ENCODE measurements around the gene DCAF17. TPM values are rescaled to one million over a fixed set of nuclear protein-coding genes. Genes with fewer than 3 reads are reported as not detected.

The DCAF17 gene
- total RNA-seq, 2 experiments from 2014 or later, result 21.1 to 21.3 TPM

DNA sequence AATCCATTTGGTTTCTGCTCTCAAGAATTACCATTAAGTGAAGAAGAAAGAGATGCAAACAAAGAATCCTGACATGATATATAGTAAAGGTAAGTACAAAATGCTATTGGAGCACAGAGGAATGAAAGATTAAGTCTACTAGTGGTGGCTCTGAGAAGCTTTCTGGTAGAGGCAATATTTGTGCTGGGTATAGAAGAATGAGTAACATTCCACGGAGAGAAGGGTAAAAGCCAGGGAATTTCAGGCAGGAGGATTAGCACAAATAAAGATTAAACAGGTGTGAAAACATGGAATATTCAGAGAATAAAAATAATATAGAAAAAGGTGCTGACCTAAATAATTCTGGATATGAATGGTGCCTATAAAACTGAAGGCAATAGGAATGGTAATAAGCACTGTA, 32.1 kb upstream of the DCAF17 start:
- no peak for DNase-seq
- no peak overlapping the region for H3K4me3 Mint-ChIP-seq
- intact Hi-C loops (cut with micrococcal nuclease), result no loop called here
- H3K9me3 Mint-ChIP-seq, result peaks cover 7% of the 10 kb centered on the region
- H3K4me1 Mint-ChIP-seq (ENCODE audit: low read depth), result peaks cover 31% of the 10 kb centered on the region
- no peaks in the 10 kb centered on the region for H3K27me3 Mint-ChIP-seq (ENCODE audit: low read depth)
- H3K36me3 Mint-ChIP-seq (ENCODE audit: low read depth), result peaks cover 23% of the 10 kb centered on the region
- no peak overlapping the region for H3K27ac Mint-ChIP-seq
- CTCF ChIA-PET, result interaction anchor here (0.5 kb wide), 1 partner anchor 31 kb away, joined by 3 read pairs; no protein-coding TSS in a partner anchor

DNA sequence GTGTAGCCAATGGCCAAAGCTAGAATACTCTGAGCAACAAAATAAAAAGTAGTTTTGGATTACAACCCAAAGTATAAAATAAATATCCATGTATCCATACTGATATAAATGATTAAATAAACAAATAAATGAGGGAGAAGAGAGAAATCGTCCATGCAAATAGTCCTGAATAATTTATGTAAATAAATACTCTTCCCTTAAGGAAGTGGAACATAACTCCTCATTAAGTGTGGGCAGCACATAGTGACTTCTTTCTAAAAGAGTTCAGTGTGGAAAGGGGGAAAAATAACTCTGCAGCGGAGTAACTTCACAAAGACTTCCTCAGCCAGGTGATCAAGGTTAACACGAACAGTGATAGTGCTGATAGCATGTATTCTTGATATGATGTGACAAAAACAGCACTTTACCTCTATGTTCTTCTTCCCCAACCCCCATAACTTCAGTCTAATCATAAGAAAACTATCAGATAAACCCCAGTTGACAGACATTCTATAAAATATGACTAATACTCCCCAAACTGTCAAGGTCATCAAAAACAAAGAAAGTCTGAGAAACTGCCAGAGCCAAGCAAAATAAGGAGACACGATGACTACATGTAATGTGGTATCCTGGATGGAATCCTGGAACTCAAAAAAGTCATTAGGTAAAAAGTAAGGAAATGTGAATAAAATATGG, 31.0 kb upstream of the DCAF17 start:
- intact Hi-C loops (cut with micrococcal nuclease), result no loop called here
- no peak overlapping the region for H3K27ac Mint-ChIP-seq
- no peak overlapping the region for H3K4me3 Mint-ChIP-seq
- H3K27me3 Mint-ChIP-seq (ENCODE audit: low read depth), result no peaks in the 10 kb centered on the region
- CTCF ChIA-PET, result no interaction called here
- H3K36me3 Mint-ChIP-seq (ENCODE audit: low read depth), result peaks cover 20% of the 10 kb centered on the region
- H3K4me1 Mint-ChIP-seq (ENCODE audit: low read depth), result peaks cover 31% of the 10 kb centered on the region
- peaks cover 6% of the 10 kb centered on the region for H3K9me3 Mint-ChIP-seq
- no peak for DNase-seq

DNA sequence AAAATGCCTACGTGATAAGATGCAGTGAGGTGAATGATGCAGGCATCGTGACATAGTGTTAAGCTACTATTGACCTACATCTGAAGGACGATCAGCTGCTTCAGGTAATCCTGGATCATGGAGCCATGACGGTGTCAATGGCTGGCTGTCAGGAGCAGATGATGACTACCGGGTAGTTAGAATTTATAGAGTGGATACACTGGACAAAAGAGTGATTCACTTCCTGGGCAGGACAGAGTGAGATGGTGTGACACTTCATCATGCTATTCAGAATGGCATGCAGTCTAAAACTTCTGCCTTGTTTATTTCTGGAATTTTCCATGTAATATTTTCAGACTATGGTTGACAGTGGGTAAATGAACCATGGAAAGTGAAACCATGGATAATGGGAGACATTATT, 29.8 kb upstream of the DCAF17 start:
- Mint-ChIP-seq H3K36me3 (ENCODE audit: low read depth) (peaks cover 20% of the 10 kb centered on the region), H3K4me3 (no peak overlapping the region), H3K27me3 (ENCODE audit: low read depth) (no peaks in the 10 kb centered on the region), H3K9me3 (peaks cover 6% of the 10 kb centered on the region), H3K27ac (no peak overlapping the region), H3K4me1 (ENCODE audit: low read depth) (peaks cover 24% of the 10 kb centered on the region)
- intact Hi-C loops (cut with micrococcal nuclease), result no loop called here
- CTCF ChIA-PET, result no interaction called here
- DNase-seq, result no peak

DNA sequence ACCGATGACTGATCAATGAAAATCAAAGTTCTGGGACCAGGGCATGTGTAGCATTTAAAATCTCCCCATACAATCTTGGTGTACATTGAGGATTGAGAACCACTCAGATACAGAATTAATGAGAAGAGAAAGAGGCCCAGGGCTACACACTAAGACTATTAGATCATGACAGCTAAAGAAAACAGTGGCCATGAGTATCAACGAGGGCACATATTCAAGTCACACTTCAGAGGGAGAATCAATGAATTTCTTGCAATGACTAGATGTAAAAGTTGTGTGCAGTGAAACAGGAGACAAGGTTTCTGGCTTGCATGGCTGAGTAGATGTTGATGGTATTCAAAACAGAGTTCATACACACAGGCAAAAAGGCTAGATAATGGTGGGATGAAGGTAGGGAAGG, 29.3 kb upstream of the DCAF17 start:
- CTCF ChIA-PET, result no interaction called here
- Mint-ChIP-seq H3K4me1 (ENCODE audit: low read depth) (peaks cover 29% of the 10 kb centered on the region), H3K36me3 (ENCODE audit: low read depth) (peaks cover 20% of the 10 kb centered on the region), H3K9me3 (peaks cover 6% of the 10 kb centered on the region), H3K4me3 (no peak overlapping the region), H3K27me3 (ENCODE audit: low read depth) (no peaks in the 10 kb centered on the region), H3K27ac (no peak overlapping the region)
- intact Hi-C loops (cut with micrococcal nuclease), result no loop called here
- no peak for DNase-seq

DNA sequence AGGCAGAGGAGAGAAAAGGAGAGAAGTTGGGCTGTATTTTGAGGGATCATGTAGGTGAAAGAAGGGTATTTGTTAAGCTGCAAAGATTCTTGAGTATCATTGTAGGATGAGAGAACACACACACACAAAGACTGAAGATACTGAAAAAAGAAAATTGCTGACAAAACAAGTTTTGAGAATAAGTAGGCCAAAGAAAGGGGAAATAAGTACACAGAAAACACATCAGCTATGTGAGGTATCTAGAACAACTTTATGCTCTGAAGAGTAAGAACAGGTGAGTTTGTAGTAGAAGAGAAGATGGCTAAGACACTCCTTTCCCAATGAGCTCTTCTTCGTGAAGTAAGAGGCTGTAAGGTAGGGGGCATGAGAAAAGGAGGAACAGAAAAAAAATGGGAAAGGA, 28.5 kb upstream of the DCAF17 start:
- no peak overlapping the region for H3K4me3 Mint-ChIP-seq
- H3K4me1 Mint-ChIP-seq (ENCODE audit: low read depth), result peaks cover 29% of the 10 kb centered on the region
- intact Hi-C loops (cut with micrococcal nuclease), result no loop called here
- no peaks in the 10 kb centered on the region for H3K27me3 Mint-ChIP-seq (ENCODE audit: low read depth)
- CTCF ChIA-PET, result interaction anchor here (0.5 to 0.7 kb wide), 4 partner anchors 11 to 226 kb away, joined by 3 to 6 read pairs (median 4); no protein-coding TSS in a partner anchor
- DNase-seq, result no peak
- peaks cover 6% of the 10 kb centered on the region for H3K9me3 Mint-ChIP-seq
- H3K27ac Mint-ChIP-seq, result no peak overlapping the region
- H3K36me3 Mint-ChIP-seq (ENCODE audit: low read depth), result peaks cover 20% of the 10 kb centered on the region

DNA sequence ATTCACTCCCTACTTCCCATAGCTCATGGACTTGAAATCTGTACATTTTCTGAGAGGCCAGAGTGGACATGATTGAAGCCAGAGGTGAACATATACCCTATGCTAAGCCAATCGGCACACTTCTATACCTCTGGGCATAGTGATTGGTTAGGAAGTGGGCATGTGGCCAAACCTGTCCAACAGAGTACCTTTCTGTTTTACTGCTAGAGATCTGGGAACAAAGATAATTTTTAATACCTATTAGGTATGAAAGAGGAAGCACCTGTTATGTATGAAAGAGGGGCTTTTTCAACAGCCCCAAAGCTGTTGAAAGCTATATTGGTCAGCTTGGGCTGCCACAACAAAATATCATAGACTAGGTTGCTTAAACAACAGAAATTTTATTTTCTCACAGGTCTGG, 28.0 kb upstream of the DCAF17 start:
- Mint-ChIP-seq H3K4me1 (ENCODE audit: low read depth) (peaks cover 29% of the 10 kb centered on the region), H3K27me3 (ENCODE audit: low read depth) (no peaks in the 10 kb centered on the region), H3K4me3 (no peak overlapping the region), H3K27ac (no peak overlapping the region), H3K9me3 (peaks cover 6% of the 10 kb centered on the region), H3K36me3 (ENCODE audit: low read depth) (peaks cover 20% of the 10 kb centered on the region)
- intact Hi-C loops (cut with micrococcal nuclease), result no loop called here
- CTCF ChIA-PET, result interaction anchor here (0.5 to 0.7 kb wide), 2 partner anchors 10 to 83 kb away, joined by 3 to 6 read pairs; no protein-coding TSS in a partner anchor
- DNase-seq, result no peak

DNA sequence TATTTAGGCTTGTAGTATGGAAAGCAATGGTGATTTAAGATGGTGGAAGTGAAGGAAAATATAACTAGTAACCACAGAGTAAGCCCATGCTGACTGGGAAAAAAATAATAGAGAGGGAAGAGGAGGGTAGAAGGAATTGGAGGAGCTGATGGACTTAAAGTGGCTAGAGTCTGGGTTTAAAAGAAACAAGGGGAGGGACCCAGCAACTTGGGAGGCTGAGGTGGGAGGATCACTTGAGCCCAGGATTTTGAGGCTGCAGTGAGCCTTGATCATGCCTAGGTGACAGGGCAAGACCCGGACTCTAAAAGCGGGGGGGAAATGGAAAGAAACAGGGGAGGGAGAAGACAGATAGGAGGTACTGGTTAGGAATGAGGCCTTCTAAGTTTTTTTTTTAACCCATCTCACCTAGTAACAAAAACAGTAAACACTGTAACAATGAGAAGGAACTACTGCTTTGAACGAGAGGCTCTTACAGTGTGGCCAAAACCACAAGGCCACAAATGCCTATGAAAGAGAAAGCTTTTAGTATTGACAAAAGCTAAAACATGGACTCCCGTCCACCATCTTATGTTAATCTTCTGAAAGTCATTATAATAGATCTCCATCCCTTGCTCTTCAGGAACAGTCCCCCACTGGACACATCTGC, 26.9 kb upstream of the DCAF17 start:
- H3K4me1 Mint-ChIP-seq (ENCODE audit: low read depth), result peaks cover 33% of the 10 kb centered on the region
- H3K4me3 Mint-ChIP-seq, result no peak overlapping the region
- no peaks in the 10 kb centered on the region for H3K27me3 Mint-ChIP-seq (ENCODE audit: low read depth)
- intact Hi-C loops (cut with micrococcal nuclease), result no loop called here
- H3K9me3 Mint-ChIP-seq, result peaks cover 1% of the 10 kb centered on the region
- DNase-seq, result no peak
- CTCF ChIA-PET, result interaction anchor here (0.6 kb wide), 1 partner anchor 567 kb away, joined by 3 read pairs; no protein-coding TSS in a partner anchor
- peaks cover 14% of the 10 kb centered on the region for H3K36me3 Mint-ChIP-seq (ENCODE audit: low read depth)
- no peak overlapping the region for H3K27ac Mint-ChIP-seq

DNA sequence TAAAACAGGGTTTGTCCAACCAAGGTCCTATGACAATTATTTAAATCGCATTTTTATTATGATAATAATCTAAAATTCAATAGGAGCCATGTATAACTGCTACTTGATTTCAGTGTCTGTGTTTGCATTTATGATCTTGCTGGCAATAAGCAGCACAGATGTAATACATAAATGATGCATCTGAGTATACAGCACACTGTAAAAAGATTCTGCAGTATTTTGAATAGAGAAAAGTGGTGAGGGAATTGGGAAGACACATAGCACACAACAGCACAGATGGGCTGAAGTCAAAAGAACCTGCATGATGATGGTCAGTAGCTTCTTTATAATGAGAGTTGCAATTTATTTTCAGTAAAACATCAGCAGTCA, 26.4 kb upstream of the DCAF17 start:
- Mint-ChIP-seq H3K4me3 (no peak overlapping the region), H3K36me3 (ENCODE audit: low read depth) (peaks cover 14% of the 10 kb centered on the region), H3K9me3 (no peaks in the 10 kb centered on the region), H3K4me1 (ENCODE audit: low read depth) (peaks cover 31% of the 10 kb centered on the region), H3K27ac (no peak overlapping the region), H3K27me3 (ENCODE audit: low read depth) (no peaks in the 10 kb centered on the region)
- intact Hi-C loops (cut with micrococcal nuclease), result no loop called here
- no peak for DNase-seq
- CTCF ChIA-PET, result interaction anchor here (0.6 kb wide), 1 partner anchor 568 kb away, joined by 3 read pairs; no protein-coding TSS in a partner anchor

DNA sequence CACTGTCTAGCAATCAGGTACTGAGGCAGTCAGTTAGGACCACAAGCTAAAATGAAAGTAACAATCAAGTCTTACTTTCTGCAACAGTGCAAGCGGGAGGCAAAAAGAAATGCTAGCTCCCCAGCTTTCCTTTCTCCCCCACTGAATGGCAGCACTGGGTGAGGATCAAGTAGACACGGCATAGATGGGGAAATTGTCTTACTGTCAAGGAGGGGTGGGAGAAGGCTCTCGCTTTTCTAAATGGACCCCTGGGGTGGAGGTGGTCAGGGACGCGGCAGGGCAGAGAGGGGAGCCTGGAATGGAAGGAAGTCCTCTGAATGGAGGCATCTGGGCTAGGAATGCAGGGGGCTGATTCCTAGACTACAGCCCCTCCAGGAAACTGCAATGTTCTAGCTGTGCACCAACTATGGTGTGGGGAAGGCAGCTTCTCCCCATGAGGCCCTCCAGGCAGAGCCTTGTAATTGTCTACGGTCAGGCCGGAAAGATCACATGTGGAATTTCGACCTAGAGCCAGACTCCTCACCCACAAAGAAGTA, 24.5 kb upstream of the DCAF17 start:
- H3K27ac Mint-ChIP-seq, result no peak overlapping the region
- no peaks in the 10 kb centered on the region for H3K9me3 Mint-ChIP-seq
- intact Hi-C loops (cut with micrococcal nuclease), result no loop called here
- CTCF ChIA-PET, result interaction anchor here (0.6 to 1.2 kb wide), 5 partner anchors 13 to 322 kb away, joined by 3 to 4 read pairs (median 3); no protein-coding TSS in a partner anchor
- H3K27me3 Mint-ChIP-seq (ENCODE audit: low read depth), result no peaks in the 10 kb centered on the region
- no peak for DNase-seq
- peaks cover 16% of the 10 kb centered on the region for H3K36me3 Mint-ChIP-seq (ENCODE audit: low read depth)
- H3K4me3 Mint-ChIP-seq, result peak overlapping the region; percentile 38
- H3K4me1 Mint-ChIP-seq (ENCODE audit: low read depth), result peaks cover 20% of the 10 kb centered on the region

DNA sequence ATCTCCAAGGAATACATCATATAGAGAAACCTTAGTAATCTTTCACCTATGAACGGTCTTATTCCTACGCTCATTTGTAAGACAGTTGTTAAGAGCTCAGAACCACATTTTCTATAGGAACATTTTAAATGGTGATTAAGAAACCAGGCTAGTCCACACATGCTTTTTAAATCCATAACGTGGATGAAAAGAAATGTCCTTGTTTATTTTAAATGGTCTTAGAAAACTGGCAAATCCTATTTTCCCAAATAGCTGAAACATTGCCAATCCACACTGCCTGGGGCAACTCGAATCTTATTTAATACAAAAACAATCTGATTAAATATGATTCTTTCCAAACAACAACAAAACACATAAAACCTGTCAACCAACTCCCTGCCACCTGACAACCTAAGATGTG, 23.9 kb upstream of the DCAF17 start:
- H3K4me3 Mint-ChIP-seq, result no peak overlapping the region
- H3K36me3 Mint-ChIP-seq (ENCODE audit: low read depth), result peaks cover 14% of the 10 kb centered on the region
- intact Hi-C loops (cut with micrococcal nuclease), result no loop called here
- no peak overlapping the region for H3K27ac Mint-ChIP-seq
- no peak for DNase-seq
- H3K27me3 Mint-ChIP-seq (ENCODE audit: low read depth), result no peaks in the 10 kb centered on the region
- H3K9me3 Mint-ChIP-seq, result peaks cover 3% of the 10 kb centered on the region
- peaks cover 20% of the 10 kb centered on the region for H3K4me1 Mint-ChIP-seq (ENCODE audit: low read depth)
- CTCF ChIA-PET, result interaction anchor here (0.6 to 1.2 kb wide), 6 partner anchors 14 to 323 kb away, joined by 3 to 4 read pairs (median 3); partner anchors contain the start of genes DCAF17 and METTL8

DNA sequence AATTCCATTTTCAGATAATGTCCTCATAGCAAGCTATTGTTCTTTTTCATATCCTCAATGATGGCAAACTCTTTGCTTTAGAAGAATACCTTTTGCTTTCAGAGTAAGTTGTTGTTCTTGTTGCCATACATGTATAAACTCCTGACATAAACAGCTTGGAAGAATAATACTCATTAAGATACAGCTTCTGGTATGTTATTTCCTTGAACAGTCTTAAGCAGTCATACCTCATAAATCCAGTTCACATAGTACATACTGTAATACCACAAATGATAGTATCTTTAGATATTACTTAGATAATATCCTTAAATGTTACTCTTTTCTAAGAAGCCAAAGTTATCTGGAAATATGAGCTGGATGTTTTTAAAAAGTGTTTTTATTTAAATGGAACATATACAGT, 23.4 kb upstream of the DCAF17 start:
- Mint-ChIP-seq H3K4me3 (no peak overlapping the region), H3K27me3 (ENCODE audit: low read depth) (no peaks in the 10 kb centered on the region)

DNA sequence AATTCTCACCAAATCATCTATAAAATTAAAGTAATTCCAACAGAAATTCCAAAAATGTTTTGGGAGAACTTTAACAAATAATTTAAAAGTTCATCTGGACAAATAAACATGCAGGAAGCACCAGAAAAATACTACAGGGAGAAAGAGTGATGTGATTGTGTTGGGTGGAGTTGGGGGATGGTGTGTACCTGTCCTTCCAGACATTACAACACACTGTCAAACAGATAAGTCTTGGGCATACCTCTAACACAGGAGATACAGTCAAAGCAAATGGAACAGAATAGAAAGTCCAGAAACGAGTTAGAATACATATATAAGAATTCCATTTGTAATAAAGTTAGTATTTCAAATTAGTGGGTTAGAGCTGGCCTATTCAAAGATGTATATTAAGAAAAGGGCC, 22.8 kb upstream of the DCAF17 start:
- Mint-ChIP-seq H3K27me3 (ENCODE audit: low read depth) (no peaks in the 10 kb centered on the region), H3K27ac (no peak overlapping the region), H3K9me3 (peaks cover 3% of the 10 kb centered on the region), H3K4me3 (no peak overlapping the region), H3K36me3 (ENCODE audit: low read depth) (peaks cover 12% of the 10 kb centered on the region), H3K4me1 (ENCODE audit: low read depth) (peaks cover 22% of the 10 kb centered on the region)
- DNase-seq, result no peak
- intact Hi-C loops (cut with micrococcal nuclease), result no loop called here
- CTCF ChIA-PET, result no interaction called here

More for the DNA sequence above, 23.4 kb upstream of the DCAF17 start:
- CTCF ChIA-PET, result interaction anchor here (0.9 to 1.2 kb wide), 4 partner anchors 15 to 323 kb away, joined by 3 to 4 read pairs (median 3); partner anchors contain the start of genes DCAF17 and METTL8
- intact Hi-C loops (cut with micrococcal nuclease), result no loop called here
- Mint-ChIP-seq H3K36me3 (ENCODE audit: low read depth) (peaks cover 11% of the 10 kb centered on the region), H3K9me3 (peaks cover 3% of the 10 kb centered on the region), H3K4me1 (ENCODE audit: low read depth) (peaks cover 17% of the 10 kb centered on the region), H3K27ac (no peak overlapping the region)
- DNase-seq, result no peak

Data from activated naive CD4-positive, alpha-beta T cell treated with anti-CD3 and anti-CD28 coated beads for 36 hours (primary cell).